ENCODE data around the gene RAPGEF3.

Gene RAPGEF3

DNA sequence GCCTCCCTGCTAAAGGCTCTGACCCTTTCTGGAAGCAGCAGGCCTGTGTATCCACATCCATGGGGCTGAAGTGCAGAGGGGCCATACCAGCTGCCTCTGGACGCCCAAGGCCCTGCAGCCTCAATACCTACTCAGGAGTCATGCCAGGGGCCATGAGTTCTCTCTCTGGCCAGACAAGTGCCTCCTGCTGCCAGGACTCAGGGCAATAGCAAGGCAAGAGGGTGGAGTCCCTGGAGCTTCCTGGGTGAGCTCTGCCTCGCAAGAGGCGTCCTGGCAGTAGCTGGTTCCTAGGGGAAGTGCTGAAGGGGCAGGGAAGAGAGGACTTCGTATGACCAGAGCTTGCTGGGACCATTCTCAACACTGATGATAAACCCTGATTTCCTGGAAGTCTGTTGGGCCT lies 22.5 kb downstream of the RAPGEF3 start:
- Histone ChIP-seq H3K4me3 (ENCODE audit: low read length) (no peak overlapping the region), H3K4me1 (ENCODE audit: insufficient read depth, low read length) (peaks cover 15% of the 10 kb centered on the region), H3K27me3 (ENCODE audit: insufficient read depth, low read length) (no peaks in the 10 kb centered on the region), H3K9me3 (ENCODE audit: low read length) (no peaks in the 10 kb centered on the region), H3K36me3 (ENCODE audit: insufficient read depth, low read length) (no peaks in the 10 kb centered on the region), H2AFZ (ENCODE audit: low read depth, low read length) (no peak overlapping the region)

DNA sequence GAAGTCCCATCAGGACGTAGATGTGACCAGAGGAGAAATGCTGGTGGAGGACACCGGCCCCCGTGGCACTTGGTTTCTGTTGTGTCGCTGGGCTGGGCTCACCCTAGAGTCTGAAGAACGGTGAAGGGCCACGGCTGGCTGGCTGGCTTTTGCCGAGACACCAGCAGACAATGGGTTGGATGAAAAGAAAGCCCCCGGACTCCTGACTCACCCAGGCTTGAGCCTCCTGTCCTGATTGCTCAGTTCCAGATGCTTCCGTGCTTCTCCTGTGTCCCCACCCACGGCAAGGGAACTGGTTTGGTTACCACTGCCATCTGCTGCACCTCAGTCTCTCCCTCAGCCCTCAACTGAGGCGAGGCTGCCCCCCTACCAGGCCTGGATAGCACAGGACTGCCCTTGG lies 23.0 kb downstream of the RAPGEF3 start:
- Histone ChIP-seq H3K27me3 (ENCODE audit: insufficient read depth, low read length) (no peaks in the 10 kb centered on the region), H3K36me3 (ENCODE audit: insufficient read depth, low read length) (no peaks in the 10 kb centered on the region), H3K9me3 (ENCODE audit: low read length) (no peaks in the 10 kb centered on the region), H2AFZ (ENCODE audit: low read depth, low read length) (no peak overlapping the region), H3K4me3 (ENCODE audit: low read length) (no peak overlapping the region), H3K4me1 (ENCODE audit: insufficient read depth, low read length) (peaks cover 12% of the 10 kb centered on the region)

DNA sequence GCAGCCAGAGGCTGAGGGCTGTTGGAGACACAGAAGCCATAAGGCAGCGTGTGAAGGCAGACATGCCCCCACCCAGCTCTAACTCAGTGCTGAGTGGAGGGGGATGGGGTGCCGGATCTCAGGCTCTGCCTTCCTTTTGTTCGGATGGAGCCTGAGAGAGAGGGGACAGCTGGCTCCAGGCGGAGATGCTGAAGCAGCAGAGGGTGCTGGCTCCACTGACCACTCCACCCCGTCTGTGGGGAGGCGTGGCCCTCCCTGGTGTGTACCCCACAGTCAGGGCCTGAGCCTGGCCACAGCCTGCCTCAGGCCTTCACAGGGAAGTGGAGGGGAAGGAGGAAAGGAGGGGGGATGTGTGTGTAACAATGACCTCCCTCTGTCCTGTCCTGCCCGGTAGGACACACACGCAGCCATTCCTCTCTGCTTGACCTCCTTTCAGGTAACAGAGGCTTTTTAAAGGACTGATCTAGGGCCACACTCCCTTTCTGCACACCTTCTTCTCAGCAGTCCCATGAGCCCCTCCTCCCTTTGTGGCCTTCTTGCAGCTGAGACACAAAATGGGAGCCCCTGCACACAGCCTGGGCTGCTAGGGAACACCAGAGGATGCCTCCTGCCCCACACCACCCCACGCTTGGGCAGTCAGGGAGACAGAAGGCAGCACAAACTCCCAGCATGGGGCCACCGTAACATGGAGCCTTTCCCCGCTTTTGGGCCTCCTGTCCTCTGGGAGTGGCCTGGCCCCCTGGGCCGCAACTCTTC lies 23.8 kb downstream of the RAPGEF3 start:
- no peaks in the 10 kb centered on the region for H3K9me3 ChIP-seq (ENCODE audit: low read length)
- H3K36me3 ChIP-seq (ENCODE audit: insufficient read depth, low read length): no peaks in the 10 kb centered on the region
- peak overlapping the region; percentile 10 for H2AFZ ChIP-seq (ENCODE audit: low read depth, low read length)
- H3K4me1 ChIP-seq (ENCODE audit: insufficient read depth, low read length): peaks cover 12% of the 10 kb centered on the region
- no peaks in the 10 kb centered on the region for H3K27me3 ChIP-seq (ENCODE audit: insufficient read depth, low read length)
- H3K4me3 ChIP-seq (ENCODE audit: low read length): no peak overlapping the region

DNA sequence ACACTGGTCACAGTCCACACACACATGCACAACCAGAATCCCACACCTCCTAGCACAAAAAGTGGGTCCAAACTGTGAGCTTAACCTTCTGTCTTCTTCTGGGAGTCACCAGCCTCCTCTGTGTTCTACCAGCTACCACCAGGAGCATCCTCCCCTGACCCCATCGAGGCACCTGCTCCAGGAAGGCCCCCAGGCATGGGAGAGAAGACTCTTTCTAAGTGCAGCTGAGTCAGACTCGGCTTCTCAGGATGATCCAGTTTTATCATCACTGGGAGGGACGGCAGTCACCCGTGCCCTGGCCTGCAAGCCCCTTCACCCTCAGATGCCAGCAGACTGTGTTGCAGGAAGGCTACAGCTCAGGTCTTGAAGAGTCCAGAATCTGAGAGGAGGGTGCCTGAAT lies 25.5 kb downstream of the RAPGEF3 start:
- Histone ChIP-seq H3K4me1 (ENCODE audit: insufficient read depth, low read length) (peaks cover 12% of the 10 kb centered on the region), H3K36me3 (ENCODE audit: insufficient read depth, low read length) (no peaks in the 10 kb centered on the region), H3K4me3 (ENCODE audit: low read length) (no peak overlapping the region), H3K27me3 (ENCODE audit: insufficient read depth, low read length) (no peaks in the 10 kb centered on the region), H2AFZ (ENCODE audit: low read depth, low read length) (no peak overlapping the region), H3K9me3 (ENCODE audit: low read length) (no peaks in the 10 kb centered on the region)

DNA sequence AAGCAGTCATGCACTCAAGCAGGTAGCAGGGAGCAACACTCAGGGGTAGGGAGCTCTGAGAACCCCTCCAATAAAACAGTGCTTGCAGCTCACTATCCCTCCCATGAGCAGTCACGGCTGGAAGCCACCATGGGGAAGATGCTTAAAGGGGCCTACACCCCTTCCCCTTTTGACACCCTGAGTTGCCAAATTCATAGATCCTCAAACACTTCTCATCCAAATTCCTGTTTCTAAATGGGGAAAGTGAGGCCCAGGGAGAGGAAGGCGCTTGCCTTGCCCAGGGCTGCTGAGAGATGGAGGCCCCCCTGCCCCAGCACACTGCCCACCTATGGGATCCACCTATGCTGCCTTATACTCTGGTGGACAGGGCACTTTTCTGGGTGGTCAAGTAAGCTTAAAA lies 26.2 kb downstream of the RAPGEF3 start:
- Histone ChIP-seq H3K4me3 (ENCODE audit: low read length) (no peak overlapping the region), H3K9me3 (ENCODE audit: low read length) (no peaks in the 10 kb centered on the region), H2AFZ (ENCODE audit: low read depth, low read length) (no peak overlapping the region), H3K27me3 (ENCODE audit: insufficient read depth, low read length) (no peaks in the 10 kb centered on the region), H3K36me3 (ENCODE audit: insufficient read depth, low read length) (no peaks in the 10 kb centered on the region), H3K4me1 (ENCODE audit: insufficient read depth, low read length) (peaks cover 12% of the 10 kb centered on the region)

DNA sequence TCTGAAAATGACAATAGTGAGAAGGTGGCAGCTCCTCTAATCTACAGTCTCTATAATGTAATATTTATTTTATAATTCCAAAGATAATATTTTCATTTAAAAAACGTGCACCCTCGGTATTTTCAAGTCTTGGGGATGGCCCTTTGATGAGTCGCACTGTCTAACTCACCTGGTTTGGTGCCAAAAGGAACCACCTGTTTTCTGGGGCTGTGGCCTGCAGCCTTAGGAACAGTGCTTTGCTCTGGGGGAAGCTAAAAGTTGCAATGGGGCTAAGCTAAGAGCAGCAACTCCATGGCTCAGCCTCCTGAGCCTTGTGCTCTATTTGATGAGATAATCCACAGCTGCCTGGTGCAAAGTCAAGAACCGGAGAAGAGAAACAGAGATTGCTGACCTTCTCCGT lies 27.0 kb downstream of the RAPGEF3 start:
- Histone ChIP-seq H3K27me3 (ENCODE audit: insufficient read depth, low read length) (no peaks in the 10 kb centered on the region), H3K4me3 (ENCODE audit: low read length) (no peak overlapping the region), H2AFZ (ENCODE audit: low read depth, low read length) (no peak overlapping the region), H3K4me1 (ENCODE audit: insufficient read depth, low read length) (peaks cover 12% of the 10 kb centered on the region), H3K36me3 (ENCODE audit: insufficient read depth, low read length) (no peaks in the 10 kb centered on the region), H3K9me3 (ENCODE audit: low read length) (no peaks in the 10 kb centered on the region)

DNA sequence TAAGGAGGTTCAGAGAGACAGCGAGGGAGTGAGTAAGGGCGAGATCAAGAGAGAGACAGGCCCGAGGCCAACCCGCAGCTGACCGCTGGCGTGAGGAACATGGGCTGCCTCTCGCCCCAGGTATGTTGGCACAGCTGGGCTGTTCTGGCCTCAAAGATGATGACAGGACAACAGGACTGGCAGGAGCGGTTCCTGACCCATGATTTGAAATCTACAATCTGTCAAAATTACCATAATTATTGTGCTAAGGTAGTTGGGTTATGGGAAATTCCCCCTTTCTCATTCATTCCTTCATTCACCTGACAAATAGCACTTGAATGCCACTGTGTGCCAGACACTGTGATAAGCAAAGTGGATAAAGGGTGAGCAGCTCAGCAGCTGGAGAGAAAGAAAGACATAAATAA lies 28.3 kb downstream of the RAPGEF3 start:
- no peaks in the 10 kb centered on the region for H3K9me3 ChIP-seq (ENCODE audit: low read length)
- H2AFZ ChIP-seq (ENCODE audit: low read depth, low read length): no peak overlapping the region
- peaks cover 14% of the 10 kb centered on the region for H3K4me1 ChIP-seq (ENCODE audit: insufficient read depth, low read length)
- no peaks in the 10 kb centered on the region for H3K36me3 ChIP-seq (ENCODE audit: insufficient read depth, low read length)
- H3K27me3 ChIP-seq (ENCODE audit: insufficient read depth, low read length): no peaks in the 10 kb centered on the region
- H3K4me3 ChIP-seq (ENCODE audit: low read length): no peak overlapping the region

DNA sequence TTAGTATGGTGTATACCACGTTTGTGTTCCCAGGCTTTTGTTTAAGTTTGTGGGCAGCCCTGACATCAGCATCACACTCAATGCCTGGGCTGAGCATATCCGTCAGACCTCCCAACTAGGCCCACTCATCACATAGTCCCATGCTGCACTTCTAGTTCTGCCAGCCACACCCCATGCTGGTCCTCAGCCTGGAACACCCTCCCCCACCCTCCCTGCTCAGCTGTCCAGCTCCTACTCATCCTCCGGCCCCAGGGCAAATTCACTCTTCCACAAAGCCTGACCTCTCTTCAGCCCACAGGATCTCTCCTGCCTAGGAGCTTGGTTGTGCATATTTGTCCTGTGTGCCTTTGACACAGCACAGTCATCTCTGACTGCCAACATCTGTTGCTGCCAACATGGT lies 29.4 kb downstream of the RAPGEF3 start:
- H3K4me1 ChIP-seq (ENCODE audit: insufficient read depth, low read length): peaks cover 3% of the 10 kb centered on the region
- no peaks in the 10 kb centered on the region for H3K27me3 ChIP-seq (ENCODE audit: insufficient read depth, low read length)
- no peaks in the 10 kb centered on the region for H3K9me3 ChIP-seq (ENCODE audit: low read length)
- H3K4me3 ChIP-seq (ENCODE audit: low read length): no peak overlapping the region
- H2AFZ ChIP-seq (ENCODE audit: low read depth, low read length): no peak overlapping the region
- H3K36me3 ChIP-seq (ENCODE audit: insufficient read depth, low read length): no peaks in the 10 kb centered on the region

DNA sequence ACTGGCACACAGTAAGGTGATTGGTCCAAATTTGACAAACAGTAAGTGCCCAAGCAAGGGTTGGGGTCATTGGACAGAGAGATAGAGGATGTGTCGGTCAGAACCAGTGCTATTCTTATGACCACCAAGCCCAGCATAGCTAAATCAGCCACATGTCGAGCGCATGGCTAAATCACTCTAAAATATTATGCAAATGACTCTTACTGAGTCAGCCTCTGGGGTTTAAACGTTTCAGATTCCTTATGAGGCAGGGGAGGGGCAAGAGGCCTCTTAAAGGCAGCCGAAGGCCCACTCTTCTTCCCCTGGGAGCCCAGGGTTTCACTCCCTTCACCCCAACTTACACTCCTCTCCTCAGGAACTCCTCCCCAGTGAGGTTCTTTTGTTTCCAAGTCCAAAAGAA lies 32.8 kb downstream of the RAPGEF3 start:
- Histone ChIP-seq H3K9me3 (ENCODE audit: low read length) (no peaks in the 10 kb centered on the region), H3K4me3 (ENCODE audit: low read length) (no peak overlapping the region), H3K4me1 (ENCODE audit: insufficient read depth, low read length) (peaks cover 3% of the 10 kb centered on the region), H3K27me3 (ENCODE audit: insufficient read depth, low read length) (no peaks in the 10 kb centered on the region), H2AFZ (ENCODE audit: low read depth, low read length) (no peak overlapping the region), H3K36me3 (ENCODE audit: insufficient read depth, low read length) (no peaks in the 10 kb centered on the region)

DNA sequence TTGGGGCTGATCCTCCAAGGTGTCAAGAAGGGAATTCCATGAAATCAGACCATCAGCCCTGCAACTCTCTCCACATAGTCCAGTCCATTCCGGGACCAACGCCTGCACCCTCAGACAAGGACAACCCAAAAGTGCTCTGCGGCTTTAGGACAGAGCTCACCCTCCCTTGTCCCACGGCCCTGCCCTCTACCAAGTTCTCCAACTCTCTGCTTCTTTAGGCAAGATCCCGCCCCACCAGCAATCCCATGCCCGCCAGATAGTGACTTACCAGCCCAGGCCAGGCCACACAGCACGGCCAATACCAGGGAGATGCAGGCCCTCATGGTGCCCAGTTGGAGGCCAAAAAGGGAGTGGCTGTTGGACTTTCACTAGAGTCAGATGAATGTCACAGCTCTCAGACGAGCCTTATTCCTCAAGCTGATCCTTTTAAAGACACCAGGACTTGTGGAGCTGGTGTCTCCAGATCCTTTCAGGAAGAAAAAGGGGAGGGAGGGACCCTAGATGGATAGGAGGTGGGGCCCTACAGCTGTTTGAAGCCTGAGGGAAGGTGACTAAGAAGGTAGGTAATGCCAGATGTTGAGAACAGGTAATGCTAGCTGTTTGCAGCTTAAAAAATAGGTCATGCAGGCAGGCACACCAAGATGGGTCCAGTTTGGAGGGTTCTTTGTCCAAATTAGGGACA lies 33.4 kb downstream of the RAPGEF3 start, which contains the start of gene ENDOU:
Gene ENDOU, minus strand, starts transcription at position 400 of the 682 bp plus-strand sequence. Its CDS starts 77 bp downstream, at position 323.
- no peaks in the 10 kb centered on the region for H3K27me3 ChIP-seq (ENCODE audit: insufficient read depth, low read length)
- H3K36me3 ChIP-seq (ENCODE audit: insufficient read depth, low read length): no peaks in the 10 kb centered on the region
- no peak within 1 kb of the TSS for H2AFZ ChIP-seq (ENCODE audit: low read depth, low read length)
- no peaks in the 10 kb centered on the region for H3K9me3 ChIP-seq (ENCODE audit: low read length)
- H3K4me1 ChIP-seq (ENCODE audit: insufficient read depth, low read length): peaks cover 3% of the 10 kb centered on the region
- H3K4me3 ChIP-seq (ENCODE audit: low read length): no peak within 1 kb of the TSS

DNA sequence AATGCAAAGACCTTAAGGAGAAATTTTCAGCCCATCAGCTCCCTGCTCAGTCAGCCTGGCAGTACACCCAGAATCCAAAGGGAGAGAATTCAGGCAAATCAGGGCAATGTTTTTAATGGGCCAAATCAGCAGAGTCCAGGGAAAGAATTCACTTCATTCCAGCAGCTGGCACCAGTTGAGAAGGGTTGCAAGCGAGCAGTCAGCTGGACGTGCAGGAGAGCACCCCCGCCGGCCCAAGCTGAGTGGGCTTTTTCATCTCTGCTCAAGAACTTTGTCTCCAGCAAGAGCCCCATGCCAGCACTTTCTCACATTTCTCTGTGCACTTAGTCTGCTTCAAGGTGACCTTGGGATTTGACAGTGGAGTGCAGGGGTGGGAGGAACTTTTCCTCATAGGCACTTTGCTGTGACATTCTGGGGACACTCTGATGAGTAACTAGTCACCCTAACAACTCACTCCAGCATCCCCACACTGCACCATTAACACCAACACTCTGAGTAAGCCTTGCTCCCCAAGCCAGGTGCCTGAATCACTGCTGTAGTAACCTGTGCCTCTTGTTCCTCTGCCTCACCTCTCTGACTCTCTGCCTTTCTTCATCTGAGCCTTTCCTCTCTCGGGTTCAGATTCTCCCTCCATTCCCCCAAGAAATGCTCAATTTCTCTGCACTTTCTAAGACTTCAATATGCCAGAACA lies 35.6 kb downstream of the RAPGEF3 start:
- no peaks in the 10 kb centered on the region for H3K27me3 ChIP-seq (ENCODE audit: insufficient read depth, low read length)
- peaks cover 3% of the 10 kb centered on the region for H3K4me1 ChIP-seq (ENCODE audit: insufficient read depth, low read length)
- no peaks in the 10 kb centered on the region for H3K9me3 ChIP-seq (ENCODE audit: low read length)
- no peaks in the 10 kb centered on the region for H3K36me3 ChIP-seq (ENCODE audit: insufficient read depth, low read length)
- H3K4me3 ChIP-seq (ENCODE audit: low read length): no peak overlapping the region
- no peak overlapping the region for H2AFZ ChIP-seq (ENCODE audit: low read depth, low read length)

DNA sequence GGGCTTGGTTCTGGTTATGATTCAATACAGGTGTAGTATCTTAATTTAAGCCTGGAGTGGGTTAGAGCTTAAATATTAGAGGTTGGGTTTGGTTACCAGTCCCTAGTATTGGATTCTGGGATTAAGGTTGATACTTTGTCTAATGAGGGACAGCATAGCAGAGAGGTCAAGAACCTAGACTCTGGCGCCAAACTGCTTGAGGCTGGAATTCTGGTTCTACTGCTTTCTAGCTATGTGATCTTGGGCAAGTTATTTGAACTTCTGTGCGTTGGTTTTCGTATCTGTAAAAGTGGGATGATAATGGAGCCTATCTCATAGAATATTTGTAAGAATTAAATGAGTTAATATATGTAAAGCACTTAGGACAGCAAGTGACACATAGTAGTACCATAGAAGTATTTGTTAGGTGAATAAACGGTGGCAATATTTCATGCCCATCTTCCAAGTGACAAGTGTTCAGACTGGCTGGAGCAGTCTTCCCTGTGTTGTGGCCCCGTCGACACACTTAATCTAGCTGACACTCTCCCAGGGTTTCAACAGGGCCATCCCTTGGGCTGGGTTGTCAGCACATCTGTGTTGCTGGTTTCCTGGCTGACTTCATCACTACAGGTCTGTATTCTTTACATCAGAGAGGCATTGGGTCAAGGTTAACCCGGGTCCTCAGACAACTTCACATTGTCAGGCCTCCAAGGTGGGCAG lies 36.4 kb downstream of the RAPGEF3 start:
- Histone ChIP-seq H3K27me3 (ENCODE audit: insufficient read depth, low read length) (no peaks in the 10 kb centered on the region), H3K4me1 (ENCODE audit: insufficient read depth, low read length) (peaks cover 3% of the 10 kb centered on the region), H3K36me3 (ENCODE audit: insufficient read depth, low read length) (no peaks in the 10 kb centered on the region), H3K9me3 (ENCODE audit: low read length) (no peaks in the 10 kb centered on the region), H3K4me3 (ENCODE audit: low read length) (no peak overlapping the region), H2AFZ (ENCODE audit: low read depth, low read length) (no peak overlapping the region)
